Measurements from ENCODE around the gene SMKR1.

GRCh38 chr7:129553899-129554461, 51.6 kb downstream of the SMKR1 start:
- TF ChIP-seq CTCF (IDR thresholded peaks at IDR 0.05) (no peak), POLR2A (IDR thresholded peaks at IDR 0.05) (no peak)

Measured in lower leg skin (tissue), 3 donors.